Colonic mucosa (tissue), 4 donors: Measurements from ENCODE around the gene RABGAP1. TPM values are rescaled to one million over a fixed set of nuclear protein-coding genes. Genes with fewer than 3 reads are reported as not detected.

Source experiments
- DNase-seq: peaks from one replicate; pipeline ENCODE4 v3.0.0-alpha.2; 2020
- H3K27ac ChIP-seq: fragments of 200-600 bp; one replicate; pipeline ENCODE4 v1.8.0; 2021
- H3K27me3 ChIP-seq: fragments of 200-600 bp; one replicate; pipeline ENCODE4 v1.8.0; 2021
- H3K36me3 ChIP-seq: fragments of 200-600 bp; one replicate; pipeline ENCODE4 v1.8.0; 2021
- H3K4me1 ChIP-seq: fragments of 200-600 bp; one replicate; pipeline ENCODE4 v1.8.0; 2021; ENCODE audit warnings: mild to moderate bottlenecking
- H3K4me3 ChIP-seq: fragments of 200-600 bp; one replicate; pipeline ENCODE4 v1.8.0; 2021
- H3K9ac ChIP-seq, 2 donors: one replicate each; pipeline ENCODE4 v1.7.0; 2013; ENCODE audit warnings: control low read depth in 2 of 2, low read depth in 2 of 2, low read length in 2 of 2
- H3K9me3 ChIP-seq: fragments of 200-600 bp; one replicate; pipeline ENCODE4 v1.8.0; 2021
- CTCF ChIP-seq: fragments of 200-600 bp; IDR thresholded peaks from one replicate; pipeline ENCODE4 v1.8.0; 2022; ENCODE audit warnings: antibody characterized with exemption, mild to moderate bottlenecking
- intact Hi-C: fragments of 100-400 bp; cut with DNase I; formaldehyde crosslinking; loops from one replicate; pipeline ENCODE4 v1.14.1; 2022
- total RNA-seq, 2 donors: library from RNA; stranded (reverse); fragmentation: NEBNext Ultra II Directional in 1 of 2; extraction: Animal tissue kit (Norgen Biotek cat#: 25700) in 1 of 2; gene quantifications; one replicate each; pipeline ENCODE4 v1.2.1, GENCODE V29; 2021
- donor health status: healthy.
- donor health status: DM: no; HTN: no; CAD: no.
- donor health status: DM: no; HTN: no; CAD: no.

RABGAP1 gene
- total RNA-seq, 2 donors from 2014 or later: 40.9 to 49.4 TPM

- Histone ChIP-seq H3K27me3 (no peaks in the 10 kb centered on the region), H3K4me3 (no peak overlapping the region), H3K36me3 (peaks cover 8% of the 10 kb centered on the region), H3K9ac (no peak overlapping the region), H3K9me3 (no peaks in the 10 kb centered on the region), H3K4me1 (no peaks in the 10 kb centered on the region), H3K27ac (no peak overlapping the region)
- intact Hi-C loops: loop anchor here (5.0 kb wide), 1 partner anchor 265 kb away; no protein-coding TSS in a partner anchor
- peak; percentile 51 for TF ChIP-seq CTCF
- no peak for DNase-seq
Measured at GRCh38 chr9:123081824-123082223, 141.0 kb downstream of the RABGAP1 start.

GRCh38 chr9:123083680-123084079 is 142.9 kb downstream of the RABGAP1 start:
- no peak for DNase-seq
- intact Hi-C loops: loop anchor here (5.0 kb wide), 1 partner anchor 264 kb away; no protein-coding TSS in a partner anchor
- peaks cover 8% of the 10 kb centered on the region for H3K36me3 ChIP-seq

DNA sequence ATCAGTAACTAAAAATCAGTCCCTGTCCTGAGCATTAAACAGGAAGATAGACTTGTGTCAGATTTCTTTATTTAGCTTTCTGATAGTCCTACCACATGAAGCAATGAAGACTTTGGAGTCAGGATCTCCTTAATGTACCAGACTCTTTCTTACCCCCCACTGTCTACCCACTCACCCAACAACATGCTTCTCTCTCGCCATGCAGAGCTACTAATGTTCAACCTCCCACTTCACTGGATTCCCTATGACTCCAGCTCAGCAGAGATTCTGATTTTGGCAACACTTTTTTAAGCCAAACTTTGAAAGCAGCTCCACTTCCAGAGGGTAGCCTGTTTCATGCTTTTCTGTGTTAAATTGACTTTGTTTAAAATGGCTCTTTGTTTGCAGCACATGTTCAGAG is 143.4 kb downstream of the RABGAP1 start:
- Histone ChIP-seq H3K36me3 (peaks cover 8% of the 10 kb centered on the region), H3K4me3 (no peak overlapping the region), H3K9me3 (no peaks in the 10 kb centered on the region), H3K27ac (no peak overlapping the region), H3K9ac (no peak overlapping the region), H3K27me3 (no peaks in the 10 kb centered on the region), H3K4me1 (no peaks in the 10 kb centered on the region)
- DNase-seq: no peak
- TF ChIP-seq CTCF: no peak
- intact Hi-C loops: loop anchor here (5.0 kb wide), 1 partner anchor 263 kb away; no protein-coding TSS in a partner anchor

More at GRCh38 chr9:123083680-123084079, 142.9 kb downstream of the RABGAP1 start:
- no peaks in the 10 kb centered on the region for H3K27me3 ChIP-seq
- H3K4me1 ChIP-seq: no peaks in the 10 kb centered on the region
- H3K9ac ChIP-seq: no peak overlapping the region
- H3K27ac ChIP-seq: no peak overlapping the region
- TF ChIP-seq CTCF: no peak
- no peaks in the 10 kb centered on the region for H3K9me3 ChIP-seq
- H3K4me3 ChIP-seq: no peak overlapping the region

- Histone ChIP-seq H3K9ac (no peak overlapping the region), H3K4me1 (no peaks in the 10 kb centered on the region), H3K9me3 (no peaks in the 10 kb centered on the region), H3K36me3 (peaks cover 6% of the 10 kb centered on the region), H3K4me3 (no peak overlapping the region), H3K27ac (no peak overlapping the region), H3K27me3 (no peaks in the 10 kb centered on the region)
- no peak for DNase-seq
- no peak for TF ChIP-seq CTCF
- intact Hi-C loops: no loop called here
Measured at GRCh38 chr9:123085916-123086315, 145.1 kb downstream of the RABGAP1 start.

DNA sequence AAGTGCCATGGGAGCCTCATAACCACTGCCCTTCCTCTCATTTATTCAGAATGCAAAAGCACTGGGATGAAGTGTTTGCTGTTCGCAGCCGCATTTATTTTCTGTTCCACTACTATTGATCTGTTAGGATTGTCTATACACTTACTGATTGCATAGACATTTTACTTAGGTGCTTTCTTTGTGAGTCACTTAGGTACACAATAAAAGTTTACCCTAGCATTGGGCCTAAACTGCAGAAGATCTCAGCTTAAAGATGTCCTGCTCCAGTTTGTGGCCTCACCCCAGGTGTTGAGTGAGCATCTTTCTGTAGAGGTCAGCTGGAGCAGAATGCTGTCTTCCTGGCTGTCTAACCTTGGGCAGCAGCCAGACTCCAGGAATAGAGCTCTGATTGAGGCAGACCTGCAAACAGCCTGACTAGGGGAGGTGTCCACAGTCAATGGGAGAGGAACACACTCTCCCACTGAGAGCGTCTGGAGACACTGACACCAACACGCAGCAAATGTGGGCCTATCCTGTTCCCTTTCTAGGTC is 146.6 kb downstream of the RABGAP1 start:
- no peaks in the 10 kb centered on the region for H3K4me1 ChIP-seq
- no peaks in the 10 kb centered on the region for H3K9me3 ChIP-seq
- peaks cover 9% of the 10 kb centered on the region for H3K36me3 ChIP-seq
- H3K27ac ChIP-seq: no peak overlapping the region
- H3K9ac ChIP-seq: no peak overlapping the region
- intact Hi-C loops: no loop called here
- no peak for TF ChIP-seq CTCF
- no peak for DNase-seq
- H3K4me3 ChIP-seq: no peak overlapping the region
- H3K27me3 ChIP-seq: no peaks in the 10 kb centered on the region
